CD8-positive, alpha-beta memory T cell (primary cell): ENCODE data around the gene LRCH1. TPM values are rescaled to one million over a fixed set of nuclear protein-coding genes. Genes with fewer than 3 reads are reported as not detected.

Experiments used
- CTCF ChIA-PET: fragments of 350-600 bp; sonication (Branson Sonifier 250); formaldehyde crosslinking; loops from one replicate; lab custom pipeline; 2021; ENCODE audit warnings: antibody characterized with exemption; lab: Charles Lee
- POLR2A ChIA-PET: fragments of 350-600 bp; sonication (Branson Sonifier 250); formaldehyde crosslinking; loops from one replicate; lab custom pipeline; 2021; ENCODE audit warnings: antibody characterized with exemption; lab: Charles Lee
- DNase-seq, 5 donors: peaks; one replicate each; pipeline versions ENCODE4 v3.0.0 to v3.0.0-alpha.2; 2020 to 2022; ENCODE audit warnings: mixed read lengths in 1 of 5
- H3K27ac ChIP-seq: one replicate; pipeline ENCODE4 v1.7.0; 2013; ENCODE audit warnings: low read depth, mild to moderate bottlenecking, low read length, moderate library complexity
- H3K27me3 ChIP-seq: 2 replicates; pipeline ENCODE4 v1.7.0; 2013; ENCODE audit warnings: low read length, mild to moderate bottlenecking; ENCODE audit not compliant: insufficient read depth, poor library complexity, severe bottlenecking
- H3K36me3 ChIP-seq: 2 replicates; pipeline ENCODE4 v1.7.0; 2013; ENCODE audit warnings: mild to moderate bottlenecking, low read length, moderate library complexity; ENCODE audit not compliant: insufficient read depth
- H3K4me1 ChIP-seq: 2 replicates; pipeline ENCODE4 v1.7.0; 2013; ENCODE audit warnings: mild to moderate bottlenecking, low read length, moderate library complexity; ENCODE audit not compliant: insufficient read depth
- H3K4me3 ChIP-seq: 2 replicates; pipeline ENCODE4 v1.7.0; 2013; ENCODE audit warnings: mild to moderate bottlenecking, low read length
- H3K9me3 ChIP-seq: 2 replicates; pipeline ENCODE4 v1.7.0; 2013; ENCODE audit warnings: mild to moderate bottlenecking, low read length
- H3K27ac Mint-ChIP-seq, 8 donors: one replicate each; pipeline ENCODE4 v1.8.0; 2020 to 2021; ENCODE audit warnings: mixed read lengths in 8 of 8, mild to moderate bottlenecking in 6 of 8, inconsistent platforms in 3 of 8, moderate library complexity in 3 of 8
- H3K27me3 Mint-ChIP-seq, 2 donors: one replicate each; pipeline ENCODE4 v1.8.0; 2020 to 2021; ENCODE audit warnings: mixed read lengths in 2 of 2, mild to moderate bottlenecking in 1 of 2, moderate library complexity in 1 of 2
- H3K36me3 Mint-ChIP-seq, 3 donors: one replicate each; pipeline ENCODE4 v1.8.0; 2020 to 2021; ENCODE audit warnings: mixed read lengths in 3 of 3, inconsistent platforms in 1 of 3, mild to moderate bottlenecking in 1 of 3
- H3K4me1 Mint-ChIP-seq, 3 donors: one replicate each; pipeline ENCODE4 v1.8.0; 2020 to 2021; ENCODE audit warnings: mixed read lengths in 3 of 3, inconsistent platforms in 1 of 3, mild to moderate bottlenecking in 1 of 3
- H3K4me3 Mint-ChIP-seq, 7 donors: one replicate each; pipeline ENCODE4 v1.8.0; 2020 to 2021; ENCODE audit warnings: mixed read lengths in 7 of 7, mild to moderate bottlenecking in 6 of 7, moderate library complexity in 4 of 7, inconsistent platforms in 2 of 7
- H3K9me3 Mint-ChIP-seq, 5 donors: one replicate each; pipeline ENCODE4 v1.8.0; 2020 to 2022; ENCODE audit warnings: mixed read lengths in 5 of 5, mild to moderate bottlenecking in 3 of 5, moderate library complexity in 2 of 5, inconsistent platforms in 1 of 5
- polyA plus RNA-seq: library from polyadenylated mRNA; unstranded; fragments of 300-500 nt; fragmentation: Illumina TruSeq; gene quantifications from one replicate; pipeline ENCODE4 v1.2.3, GENCODE V29; 2021
- total RNA-seq, 2 experiments: library from RNA; stranded (reverse); gene quantifications; one replicate each; pipeline ENCODE4 v1.2.3, GENCODE V29; 2021

Gene LRCH1
- total and polyA plus RNA-seq, 3 experiments from 2014 or later = 4.9 to 17.8 (median 16.7) TPM

GRCh38 chr13:46519182-46519581, 33.8 kb upstream of the LRCH1 start:
- H3K4me1 Mint-ChIP-seq = no peaks in the 10 kb centered on the region
- ChIA-PET POLR2A (no interaction called here), CTCF (no interaction called here)
- H3K27ac Mint-ChIP-seq = no peak overlapping the region
- H3K9me3 Mint-ChIP-seq = peaks cover 0 to 5% (median 3%) of the 10 kb centered on the region in 5 donors
- Histone ChIP-seq H3K9me3 (no peaks in the 10 kb centered on the region), H3K27ac (no peak overlapping the region), H3K27me3 (no peaks in the 10 kb centered on the region), H3K4me3 (no peak overlapping the region), H3K4me1 (no peaks in the 10 kb centered on the region), H3K36me3 (no peaks in the 10 kb centered on the region)
- H3K27me3 Mint-ChIP-seq = peaks cover 11 to 36% of the 10 kb centered on the region in 2 donors
- no peak overlapping the region for H3K4me3 Mint-ChIP-seq
- H3K36me3 Mint-ChIP-seq = peaks cover 0 to 8% (median 0%) of the 10 kb centered on the region in 3 donors
- no peak for DNase-seq

DNA sequence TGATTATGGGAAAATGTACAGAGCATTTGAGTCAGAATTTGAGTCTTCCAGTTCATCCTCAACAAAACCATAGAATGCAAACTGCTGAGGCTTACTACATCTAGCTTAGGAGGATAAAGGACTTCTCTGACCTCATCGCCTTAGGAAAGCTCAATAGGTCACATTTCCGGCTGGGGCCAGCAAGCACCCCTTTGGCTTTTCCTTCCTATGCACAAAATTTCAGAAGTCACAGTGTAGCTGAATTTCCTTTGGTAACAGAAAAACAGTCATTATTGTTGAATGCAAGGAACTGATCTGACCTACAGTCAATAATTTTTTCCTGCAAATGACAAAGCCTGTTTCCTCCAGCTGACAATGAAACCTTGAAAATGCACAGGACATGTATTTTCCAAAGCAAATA, 32.8 kb upstream of the LRCH1 start:
- ChIA-PET POLR2A (no interaction called here), CTCF (no interaction called here)
- Mint-ChIP-seq H3K27ac (no peak overlapping the region), H3K27me3 (peaks cover 8 to 30% of the 10 kb centered on the region in 2 donors), H3K36me3 (peaks cover 0 to 8% (median 0%) of the 10 kb centered on the region in 3 donors), H3K4me1 (no peaks in the 10 kb centered on the region), H3K9me3 (peaks cover 0 to 5% (median 3%) of the 10 kb centered on the region in 5 donors), H3K4me3 (no peak overlapping the region)
- Histone ChIP-seq H3K27ac (no peak overlapping the region), H3K27me3 (no peaks in the 10 kb centered on the region), H3K4me3 (no peak overlapping the region), H3K9me3 (no peaks in the 10 kb centered on the region), H3K36me3 (no peaks in the 10 kb centered on the region), H3K4me1 (no peaks in the 10 kb centered on the region)
- DNase-seq = no peak

DNA sequence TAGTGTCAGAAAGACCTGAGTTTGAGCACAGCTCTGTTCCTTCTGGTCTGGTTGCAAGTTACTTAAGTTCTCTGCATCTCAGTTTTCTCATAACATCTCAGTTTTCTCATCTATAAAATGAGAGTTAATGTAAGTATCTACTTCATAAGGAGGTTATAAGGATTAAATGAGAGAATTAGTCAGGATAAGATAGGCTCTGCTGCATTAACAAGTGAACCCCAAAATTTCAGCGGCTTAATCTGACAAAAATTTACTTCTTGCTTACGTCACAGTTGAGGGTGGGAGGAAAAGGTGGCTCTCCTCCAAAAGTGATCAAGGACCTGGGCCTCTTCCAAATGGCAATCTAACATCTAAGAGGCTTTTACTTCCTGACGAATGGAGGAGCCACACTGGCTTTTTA, 31.5 kb upstream of the LRCH1 start:
- peaks cover 0 to 4% (median 0%) of the 10 kb centered on the region in 3 donors for H3K36me3 Mint-ChIP-seq
- Histone ChIP-seq H3K27ac (no peak overlapping the region), H3K27me3 (no peaks in the 10 kb centered on the region), H3K9me3 (no peaks in the 10 kb centered on the region), H3K4me3 (no peak overlapping the region), H3K4me1 (no peaks in the 10 kb centered on the region), H3K36me3 (no peaks in the 10 kb centered on the region)
- no peaks in the 10 kb centered on the region for H3K4me1 Mint-ChIP-seq
- H3K27me3 Mint-ChIP-seq = peaks cover 6 to 32% of the 10 kb centered on the region in 2 donors
- H3K27ac Mint-ChIP-seq = no peak overlapping the region
- no peak for DNase-seq
- ChIA-PET CTCF (no interaction called here), POLR2A (no interaction called here)
- peaks cover 0 to 4% (median 3%) of the 10 kb centered on the region in 5 donors for H3K9me3 Mint-ChIP-seq
- no peak overlapping the region for H3K4me3 Mint-ChIP-seq

DNA sequence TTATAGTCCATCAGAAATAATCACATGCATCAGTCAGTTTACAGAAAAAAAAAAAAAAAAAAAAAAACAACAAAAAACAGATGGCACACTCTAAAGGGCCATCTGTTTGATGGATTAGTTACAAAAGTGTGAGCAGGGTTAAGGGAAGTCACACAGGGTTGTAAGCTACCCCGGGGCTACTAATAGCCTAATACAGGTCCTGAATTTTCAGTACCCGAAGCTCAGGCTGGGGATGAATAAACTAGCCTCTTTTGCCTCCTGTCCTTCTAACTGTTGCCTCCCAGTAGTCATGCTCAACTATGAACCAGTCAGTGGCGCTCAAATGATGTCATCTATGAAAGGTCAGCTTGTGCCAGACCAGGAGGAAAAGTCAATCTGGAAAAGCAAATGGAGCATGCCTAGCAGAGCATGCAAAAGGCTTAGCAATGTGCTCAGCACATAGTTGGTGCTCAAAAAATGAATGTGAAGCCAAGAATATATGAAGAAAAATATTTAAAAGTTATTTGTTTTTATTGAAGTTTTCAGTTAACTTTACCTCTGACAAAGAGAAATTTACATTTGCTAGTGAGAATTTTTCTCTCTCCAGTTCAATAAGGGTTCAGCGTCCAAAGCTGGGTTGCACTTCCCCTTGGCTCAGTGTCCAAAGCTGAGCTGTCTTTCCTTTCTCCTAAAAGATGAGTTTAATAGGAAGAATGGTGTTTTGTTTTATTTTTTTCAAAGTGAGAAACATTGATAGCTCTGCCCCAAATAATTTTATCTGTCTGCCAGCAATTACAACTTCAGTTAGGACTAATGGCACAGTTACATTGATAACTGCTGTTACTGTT, 30.8 kb upstream of the LRCH1 start:
- Mint-ChIP-seq H3K27me3 (peaks cover 7 to 25% of the 10 kb centered on the region in 2 donors), H3K4me1 (no peaks in the 10 kb centered on the region), H3K4me3 (no peak overlapping the region), H3K9me3 (peaks cover 0 to 4% (median 3%) of the 10 kb centered on the region in 5 donors), H3K36me3 (peaks cover 0 to 4% (median 0%) of the 10 kb centered on the region in 3 donors), H3K27ac (no peak overlapping the region)
- H3K36me3 ChIP-seq = no peaks in the 10 kb centered on the region
- H3K27me3 ChIP-seq = no peaks in the 10 kb centered on the region
- no peaks in the 10 kb centered on the region for H3K4me1 ChIP-seq
- DNase-seq = no peak
- CTCF ChIA-PET = no interaction called here
- no peak overlapping the region for H3K4me3 ChIP-seq
- no peaks in the 10 kb centered on the region for H3K9me3 ChIP-seq
- H3K27ac ChIP-seq = no peak overlapping the region
- POLR2A ChIA-PET = no interaction called here

GRCh38 chr13:46522748-46523030, 30.3 kb upstream of the LRCH1 start:
- H3K27ac Mint-ChIP-seq = no peak overlapping the region
- Histone ChIP-seq H3K27ac (no peak overlapping the region), H3K9me3 (no peaks in the 10 kb centered on the region), H3K4me1 (no peaks in the 10 kb centered on the region), H3K27me3 (no peaks in the 10 kb centered on the region), H3K36me3 (no peaks in the 10 kb centered on the region), H3K4me3 (no peak overlapping the region)
- H3K4me1 Mint-ChIP-seq = no peaks in the 10 kb centered on the region
- POLR2A ChIA-PET = no interaction called here
- DNase-seq = no peak
- H3K27me3 Mint-ChIP-seq = peaks cover 5 to 20% of the 10 kb centered on the region in 2 donors
- no peak overlapping the region for H3K4me3 Mint-ChIP-seq
- H3K9me3 Mint-ChIP-seq = peaks cover 0 to 4% (median 3%) of the 10 kb centered on the region in 5 donors
- CTCF ChIA-PET = no interaction called here
- peaks cover 0 to 4% (median 0%) of the 10 kb centered on the region in 3 donors for H3K36me3 Mint-ChIP-seq

- no peaks in the 10 kb centered on the region for H3K4me1 Mint-ChIP-seq
Measured at GRCh38 chr13:46523972-46524752, 28.8 kb upstream of the LRCH1 start.

DNA sequence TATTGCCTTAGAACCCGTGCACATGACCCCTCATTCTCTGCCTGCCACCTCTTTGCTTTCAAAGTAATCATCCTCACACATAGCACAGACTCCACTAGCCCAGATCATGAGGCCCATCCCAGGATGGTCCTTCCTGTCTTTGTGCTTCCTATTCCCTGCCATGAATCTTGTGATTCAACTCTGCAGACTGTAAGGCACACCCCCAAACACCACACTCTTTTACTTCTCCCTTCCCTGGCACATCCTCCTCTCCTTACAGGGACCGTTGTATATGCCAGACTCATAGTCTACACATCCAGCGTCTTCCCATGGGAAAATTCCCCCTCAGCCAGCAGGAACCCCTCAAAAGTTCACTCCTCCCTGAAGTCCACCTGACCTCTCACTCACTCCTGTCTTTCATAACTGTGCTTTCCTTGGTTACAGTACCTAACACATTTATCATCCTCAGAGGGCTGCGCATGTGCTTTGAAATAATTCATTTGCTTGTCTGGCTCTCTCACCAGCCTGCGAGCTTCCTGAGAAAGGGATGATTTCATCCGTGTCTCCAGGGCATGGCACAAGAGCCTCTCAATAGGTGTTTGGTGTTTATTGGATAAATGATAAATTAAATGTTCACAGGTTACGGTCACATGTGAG, 26.8 kb upstream of the LRCH1 start:
- POLR2A ChIA-PET = no interaction called here
- peak overlapping the region in 1 of 8 donors; percentile 80 for H3K27ac Mint-ChIP-seq

More at GRCh38 chr13:46523972-46524752, 28.8 kb upstream of the LRCH1 start:
- no peak overlapping the region for H3K27ac Mint-ChIP-seq
- no peak overlapping the region for H3K4me3 ChIP-seq
- H3K27me3 ChIP-seq = no peaks in the 10 kb centered on the region
- ChIA-PET CTCF (no interaction called here), POLR2A (interaction anchor here (0.7 kb wide), 1 partner anchor 247 kb away, joined by 6 read pairs; no protein-coding TSS in a partner anchor)
- H3K27ac ChIP-seq = no peak overlapping the region
- peaks cover 5 to 14% of the 10 kb centered on the region in 2 donors for H3K27me3 Mint-ChIP-seq
- no peaks in the 10 kb centered on the region for H3K4me1 ChIP-seq
- no peak overlapping the region for H3K4me3 Mint-ChIP-seq
- DNase-seq = no peak
- peaks cover 0 to 4% (median 3%) of the 10 kb centered on the region in 5 donors for H3K9me3 Mint-ChIP-seq
- no peaks in the 10 kb centered on the region for H3K9me3 ChIP-seq
- peaks cover 0 to 4% (median 0%) of the 10 kb centered on the region in 3 donors for H3K36me3 Mint-ChIP-seq
- no peaks in the 10 kb centered on the region for H3K36me3 ChIP-seq

More for the DNA sequence above, 26.8 kb upstream of the LRCH1 start:
- DNase-seq = no peak
- Mint-ChIP-seq H3K27me3 (peaks cover 9 to 11% of the 10 kb centered on the region in 2 donors), H3K36me3 (peaks cover 0 to 4% (median 0%) of the 10 kb centered on the region in 3 donors), H3K4me1 (no peaks in the 10 kb centered on the region), H3K9me3 (peaks cover 0 to 4% (median 3%) of the 10 kb centered on the region in 5 donors), H3K4me3 (no peak overlapping the region)
- Histone ChIP-seq H3K4me3 (no peak overlapping the region), H3K36me3 (no peaks in the 10 kb centered on the region), H3K4me1 (no peaks in the 10 kb centered on the region), H3K27me3 (no peaks in the 10 kb centered on the region), H3K9me3 (no peaks in the 10 kb centered on the region), H3K27ac (no peak overlapping the region)
- CTCF ChIA-PET = no interaction called here
